HepG2 (cell line): Measurements from ENCODE around the gene NT5DC1. TPM values are rescaled to one million over a fixed set of nuclear protein-coding genes. Genes with fewer than 3 reads are reported as not detected.

Experiments
- ARID3A ChIP-seq: IDR thresholded peaks from 2 replicates; pipeline ENCODE4 v1.6.1; 2012; ENCODE audit warnings: low read depth, low read length, improper control_type of control experiment
- ATF4 ChIP-seq, 2 experiments: fragments of 450-650 bp in 1 of 2; sonication (generic) in 1 of 2; formaldehyde crosslinking; IDR thresholded peaks; 2 replicates each; pipeline versions ENCODE4 v1.5.0 to v1.8.0; 2020 to 2022; ENCODE audit warnings: mild to moderate bottlenecking in 1 of 2, missing genetic modification reagents in 1 of 2
- CCAR2 ChIP-seq: fragments of 200-400 bp; formaldehyde crosslinking; optimal IDR thresholded peaks from 2 replicates; pipeline ENCODE3; 2018; ENCODE audit warnings: low read depth, mild to moderate bottlenecking, low read length, moderate library complexity
- DMTF1 ChIP-seq: sonication (generic); formaldehyde crosslinking; IDR thresholded peaks from 2 replicates; pipeline ENCODE4 v1.4.0; 2020; ENCODE audit warnings: mild to moderate bottlenecking, missing genetic modification reagents
- GZF1 ChIP-seq: sonication (generic); formaldehyde crosslinking; IDR thresholded peaks from 2 replicates; pipeline ENCODE4 v1.5.1; 2020; ENCODE audit warnings: mild to moderate bottlenecking, missing genetic modification reagents
- NFE2L2 ChIP-seq: fragments of 150-350 bp; IDR thresholded peaks from 2 replicates; pipeline ENCODE4 v1.6.1; 2014; ENCODE audit warnings: low read length
- NR2F1 ChIP-seq, 2 experiments: fragments of 450-650 bp in 1 of 2; formaldehyde crosslinking in 1 of 2; IDR thresholded peaks; 2 replicates each; pipeline versions ENCODE4 v1.5.0 to v1.6.1; 2016 to 2020; ENCODE audit warnings: mild to moderate bottlenecking in 1 of 2, missing compliant biosample characterization in 1 of 2, missing genetic modification reagents in 1 of 2, moderate library complexity in 1 of 2
- PCBP2 ChIP-seq: fragments of 200-400 bp; formaldehyde crosslinking; optimal IDR thresholded peaks from 2 replicates; pipeline ENCODE3; 2018; ENCODE audit warnings: low read length, low read depth; ENCODE audit not compliant: poor library complexity, severe bottlenecking
- POLR2AphosphoS2 ChIP-seq: IDR thresholded peaks from 2 replicates; pipeline ENCODE4 v1.6.1; 2011; ENCODE audit warnings: low read depth, low read length, improper control_type of control experiment
- RXRA ChIP-seq: sonication (generic); formaldehyde crosslinking; IDR thresholded peaks from 2 replicates; pipeline ENCODE4 v1.5.1; 2020; ENCODE audit warnings: missing genetic modification reagents
- YY1 ChIP-seq: IDR thresholded peaks from 2 replicates; pipeline ENCODE4 v1.6.1; 2011; ENCODE audit warnings: low read length, low read depth, moderate library complexity, mild to moderate bottlenecking; ENCODE audit not compliant: insufficient read depth, insufficient replicate concordance
- ZBED4 ChIP-seq: sonication (generic); formaldehyde crosslinking; IDR thresholded peaks from 2 replicates; pipeline ENCODE4 v1.4.0; 2020; ENCODE audit warnings: missing genetic modification reagents, borderline replicate concordance
- ZBTB25 ChIP-seq: IDR thresholded peaks from 2 replicates; pipeline ENCODE4 v1.6.1; 2018; ENCODE audit warnings: missing genetic modification reagents
- ZNF10 ChIP-seq: sonication (generic); formaldehyde crosslinking; IDR thresholded peaks from 2 replicates; pipeline ENCODE4 v1.4.0; 2020; ENCODE audit warnings: mild to moderate bottlenecking, low read depth, missing genetic modification reagents, borderline replicate concordance
- polyA plus RNA-seq, 8 experiments: library from polyadenylated mRNA; depleted of rRNA in 3 of 8; stranded (reverse) in 7 of 8; unstranded in 1 of 8; fragments of >200 nt; fragmentation: Illumina TruSeq in 4 of 8; extraction: Trizol in 4 of 8; gene quantifications; 2 replicates each; pipeline versions ENCODE4 v1.2.1 to v1.2.3, GENCODE V29; 2011 to 2016; ENCODE audit warnings: low read depth in 4 of 8, missing spikeins in 1 of 8, mixed read lengths in 1 of 8; ENCODE audit not compliant: insufficient read depth in 1 of 8
- total RNA-seq, 5 experiments: library from RNA; depleted of rRNA; stranded (reverse); fragments of >200 nt; fragmentation: Illumina TruSeq; extraction: Trizol; gene quantifications; 2 replicates each; pipeline ENCODE4 v1.2.3, GENCODE V29; 2016; ENCODE audit warnings: low read depth in 1 of 5

Gene NT5DC1
- total and polyA plus RNA-seq, 2 of the 13 experiments (the other 11 are each of a cell fraction or from before 2014, with no cell fraction given), result 27.0 to 56.1 TPM

- no peak for TF ChIP-seq GZF1
- TF ChIP-seq ZBTB25 (CRISPR knock-in tag), result no peak; the same call in 1 of the 2 replicates
- TF ChIP-seq YY1, result no peak
- TF ChIP-seq PCBP2, result no peak
- TF ChIP-seq POLR2AphosphoS2, result no peak
- TF ChIP-seq NFE2L2, result no peak
- TF ChIP-seq ATF4 (CRISPR knock-in tag; IDR thresholded peaks at IDR 0.05), result no peak
- TF ChIP-seq CCAR2, result peak; percentile 78
- TF ChIP-seq ZBED4 (CRISPR knock-in tag), result no peak
- TF ChIP-seq RXRA (CRISPR knock-in tag), result no peak
- no peak for TF ChIP-seq ZNF10
- TF ChIP-seq DMTF1, result no peak
- no peak for TF ChIP-seq NR2F1 (CRISPR knock-in tag; IDR thresholded peaks at IDR 0.05)
- peak; percentile 60; the same call in 1 of the 2 replicates for TF ChIP-seq ARID3A
These were observed 39.9 kb upstream of the NT5DC1 start, which contains the start of gene FRK (continued) for GRCh38 chr6:116060572-116061283.
